Measurements from ENCODE around the gene NT5C3A. TPM values are rescaled to one million over a fixed set of nuclear protein-coding genes. Genes with fewer than 3 reads are reported as not detected.

NT5C3A gene
- total and polyA plus RNA-seq, 9 of the 15 experiments (the other 6 are each of a cell fraction or from before 2014, with no cell fraction given) = 18.6 to 60.1 (median 40.0) TPM

DNA sequence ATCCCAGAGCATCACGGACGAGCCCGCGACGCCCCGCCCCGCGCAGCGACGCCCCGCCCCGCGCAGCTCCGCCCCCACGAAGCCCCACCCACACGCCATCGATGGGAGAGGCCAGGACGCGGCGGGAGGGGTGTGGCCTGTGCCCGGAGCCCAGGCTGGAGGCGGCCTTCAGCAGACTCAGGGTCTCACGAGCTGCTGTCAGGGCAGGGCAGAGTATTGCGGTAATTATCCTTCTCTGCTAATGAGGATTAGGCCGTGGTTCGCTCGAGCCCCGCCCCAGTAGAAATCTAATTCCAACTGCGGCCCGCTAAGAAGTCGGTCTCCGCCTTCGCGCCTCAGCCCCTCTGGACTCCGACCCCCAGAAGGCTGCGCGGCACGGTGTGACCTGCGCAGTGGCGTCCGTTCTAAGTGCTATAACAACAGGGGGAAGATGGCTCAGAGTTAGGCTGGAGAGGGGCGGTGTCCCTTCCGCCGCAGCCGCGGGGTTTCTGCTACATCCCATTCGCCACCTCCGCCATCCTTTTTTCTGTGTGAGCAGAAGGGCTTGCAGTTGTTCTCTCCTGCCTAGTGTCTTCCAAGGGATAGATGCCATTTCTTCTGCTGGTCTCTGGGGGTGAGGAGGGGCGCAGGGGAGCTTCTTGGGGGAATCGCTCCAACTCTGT, 337 bp upstream of the NT5C3A start (continued):
- TF ChIP-seq, protein P1, sequence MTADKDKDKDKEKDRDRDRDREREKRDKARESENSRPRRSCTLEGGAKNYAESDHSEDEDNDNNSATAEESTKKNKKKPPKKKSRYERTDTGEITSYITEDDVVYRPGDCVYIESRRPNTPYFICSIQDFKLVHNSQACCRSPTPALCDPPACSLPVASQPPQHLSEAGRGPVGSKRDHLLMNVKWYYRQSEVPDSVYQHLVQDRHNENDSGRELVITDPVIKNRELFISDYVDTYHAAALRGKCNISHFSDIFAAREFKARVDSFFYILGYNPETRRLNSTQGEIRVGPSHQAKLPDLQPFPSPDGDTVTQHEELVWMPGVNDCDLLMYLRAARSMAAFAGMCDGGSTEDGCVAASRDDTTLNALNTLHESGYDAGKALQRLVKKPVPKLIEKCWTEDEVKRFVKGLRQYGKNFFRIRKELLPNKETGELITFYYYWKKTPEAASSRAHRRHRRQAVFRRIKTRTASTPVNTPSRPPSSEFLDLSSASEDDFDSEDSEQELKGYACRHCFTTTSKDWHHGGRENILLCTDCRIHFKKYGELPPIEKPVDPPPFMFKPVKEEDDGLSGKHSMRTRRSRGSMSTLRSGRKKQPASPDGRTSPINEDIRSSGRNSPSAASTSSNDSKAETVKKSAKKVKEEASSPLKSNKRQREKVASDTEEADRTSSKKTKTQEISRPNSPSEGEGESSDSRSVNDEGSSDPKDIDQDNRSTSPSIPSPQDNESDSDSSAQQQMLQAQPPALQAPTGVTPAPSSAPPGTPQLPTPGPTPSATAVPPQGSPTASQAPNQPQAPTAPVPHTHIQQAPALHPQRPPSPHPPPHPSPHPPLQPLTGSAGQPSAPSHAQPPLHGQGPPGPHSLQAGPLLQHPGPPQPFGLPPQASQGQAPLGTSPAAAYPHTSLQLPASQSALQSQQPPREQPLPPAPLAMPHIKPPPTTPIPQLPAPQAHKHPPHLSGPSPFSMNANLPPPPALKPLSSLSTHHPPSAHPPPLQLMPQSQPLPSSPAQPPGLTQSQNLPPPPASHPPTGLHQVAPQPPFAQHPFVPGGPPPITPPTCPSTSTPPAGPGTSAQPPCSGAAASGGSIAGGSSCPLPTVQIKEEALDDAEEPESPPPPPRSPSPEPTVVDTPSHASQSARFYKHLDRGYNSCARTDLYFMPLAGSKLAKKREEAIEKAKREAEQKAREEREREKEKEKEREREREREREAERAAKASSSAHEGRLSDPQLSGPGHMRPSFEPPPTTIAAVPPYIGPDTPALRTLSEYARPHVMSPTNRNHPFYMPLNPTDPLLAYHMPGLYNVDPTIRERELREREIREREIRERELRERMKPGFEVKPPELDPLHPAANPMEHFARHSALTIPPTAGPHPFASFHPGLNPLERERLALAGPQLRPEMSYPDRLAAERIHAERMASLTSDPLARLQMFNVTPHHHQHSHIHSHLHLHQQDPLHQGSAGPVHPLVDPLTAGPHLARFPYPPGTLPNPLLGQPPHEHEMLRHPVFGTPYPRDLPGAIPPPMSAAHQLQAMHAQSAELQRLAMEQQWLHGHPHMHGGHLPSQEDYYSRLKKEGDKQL (CRISPR knock-in tag; IDR thresholded peaks at IDR 0.05; ENCODE audit: borderline replicate concordance) = no peak
- TF ChIP-seq ZBTB1 (CRISPR knock-in tag; IDR thresholded peaks at IDR 0.05; ENCODE audit: borderline replicate concordance, low read depth) (0 out of 2 replicates have a peak, but pooled peaks have one; percentile 26), HNRNPLL (IDR thresholded peaks at IDR 0.05; ENCODE audit: low read depth, low read length, poor library complexity, severe bottlenecking) (peak; percentile 36), DMBX1 (CRISPR knock-in tag; IDR thresholded peaks at IDR 0.05; ENCODE audit: borderline replicate concordance) (no peak), SIRT6 (IDR thresholded peaks at IDR 0.05; ENCODE audit: low read depth, low read length) (no peak), SIX5 (IDR thresholded peaks at IDR 0.05; ENCODE audit: borderline replicate concordance in 1 of 2, insufficient read depth in 1 of 2, low read depth in 1 of 2, low read length in 2 of 2) (peak; percentile 59 to 63; a peak in 3 of 4 replicates), HIVEP1 (CRISPR knock-in tag; IDR thresholded peaks at IDR 0.05) (no peak), HDAC8 (tag; IDR thresholded peaks at IDR 0.05) (no peak), KHSRP (IDR thresholded peaks at IDR 0.05) (no peak), ZNF124 (CRISPR knock-in tag; IDR thresholded peaks at IDR 0.05) (no peak), XRCC5 (IDR thresholded peaks at IDR 0.05; ENCODE audit: low read depth, low read length) (no peak), MEIS2 (IDR thresholded peaks at IDR 0.05; ENCODE audit: partially characterized antibody) (peak; percentile 54), MCM3 (IDR thresholded peaks at IDR 0.05) (no peak), BACH1 (tag; IDR thresholded peaks at IDR 0.05) (no peak), NFATC3 (IDR thresholded peaks at IDR 0.05) (no peak), HSF4 (CRISPR knock-in tag; IDR thresholded peaks at IDR 0.05; ENCODE audit: borderline replicate concordance) (no peak), ZNF830 (CRISPR knock-in tag; IDR thresholded peaks at IDR 0.05) (no peak), ZNF274 (IDR thresholded peaks at IDR 0.05; ENCODE audit: borderline replicate concordance, low read depth, low read length) (no peak), ZBTB7A (IDR thresholded peaks at IDR 0.05; ENCODE audit: borderline replicate concordance, control insufficient read depth, low read depth, low read length) (peak; percentile 43; the same call in 1 of the 2 replicates), RUNX1 (IDR thresholded peaks at IDR 0.05; ENCODE audit: low read depth) (peak; percentile 53; the same call in 1 of the 2 replicates), ELF1 (tag; IDR thresholded peaks at IDR 0.05) (no peak), TEAD2 (tag; IDR thresholded peaks at IDR 0.05) (no peak), GATA2 (CRISPR knock-in tag; IDR thresholded peaks at IDR 0.05) (no peak)
- TF ChIP-seq, protein P2, sequence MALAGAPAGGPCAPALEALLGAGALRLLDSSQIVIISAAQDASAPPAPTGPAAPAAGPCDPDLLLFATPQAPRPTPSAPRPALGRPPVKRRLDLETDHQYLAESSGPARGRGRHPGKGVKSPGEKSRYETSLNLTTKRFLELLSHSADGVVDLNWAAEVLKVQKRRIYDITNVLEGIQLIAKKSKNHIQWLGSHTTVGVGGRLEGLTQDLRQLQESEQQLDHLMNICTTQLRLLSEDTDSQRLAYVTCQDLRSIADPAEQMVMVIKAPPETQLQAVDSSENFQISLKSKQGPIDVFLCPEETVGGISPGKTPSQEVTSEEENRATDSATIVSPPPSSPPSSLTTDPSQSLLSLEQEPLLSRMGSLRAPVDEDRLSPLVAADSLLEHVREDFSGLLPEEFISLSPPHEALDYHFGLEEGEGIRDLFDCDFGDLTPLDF (CRISPR knock-in tag; IDR thresholded peaks at IDR 0.05) = peak; percentile 5; the same call in 1 of the 2 replicates
